HG03378 (cell line): ENCODE data around the gene SNX22.

Source experiments
- ATAC-seq: cut with Tn5 transposase; IDR thresholded peaks from one replicate; pipeline ENCODE4 v1.9.1; 2021; ENCODE audit warnings: mild to moderate bottlenecking, moderate library complexity; ENCODE audit not compliant: unreplicated experiment

SNX22 gene

DNA sequence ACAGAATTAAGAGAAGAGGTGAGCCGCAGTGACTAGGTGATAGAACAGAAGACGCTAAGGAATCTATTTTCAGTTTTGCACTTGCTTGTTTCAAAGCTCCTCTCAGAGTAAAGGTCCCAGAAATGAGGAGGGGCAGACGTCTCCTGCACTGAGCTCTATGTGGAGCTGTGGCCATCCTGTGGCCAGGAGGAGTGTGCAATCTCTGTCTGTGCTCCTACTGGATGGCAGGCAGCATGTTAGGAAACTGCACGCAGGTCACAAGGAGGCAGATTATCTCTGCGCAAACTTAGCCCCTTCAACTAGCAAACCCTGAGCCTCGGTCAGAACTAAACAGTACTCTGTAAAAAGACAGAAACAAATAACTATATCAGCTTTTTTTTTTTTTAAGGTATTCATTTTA lies 42.4 kb downstream of the SNX22 start:
- no peak for ATAC-seq

DNA sequence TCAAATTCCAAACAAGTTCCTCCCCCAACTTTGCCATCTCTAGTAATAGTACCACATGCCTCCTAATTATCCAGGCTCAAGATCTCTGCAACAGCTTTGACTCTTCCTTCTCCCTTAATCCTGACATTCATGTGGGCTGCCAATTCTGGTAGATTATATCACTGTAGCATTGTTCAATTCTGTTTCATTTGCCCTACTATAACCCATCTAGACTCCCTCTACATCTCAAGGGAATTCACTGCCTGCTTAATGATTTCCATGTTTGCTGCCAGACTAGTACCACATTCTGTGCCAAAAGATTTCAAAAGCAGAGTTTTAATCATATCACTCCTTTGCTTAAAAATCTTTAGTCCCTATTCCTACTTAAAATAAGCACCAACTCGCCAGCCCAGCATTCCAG lies 45.9 kb downstream of the SNX22 start:
- ATAC-seq, result no peak

DNA sequence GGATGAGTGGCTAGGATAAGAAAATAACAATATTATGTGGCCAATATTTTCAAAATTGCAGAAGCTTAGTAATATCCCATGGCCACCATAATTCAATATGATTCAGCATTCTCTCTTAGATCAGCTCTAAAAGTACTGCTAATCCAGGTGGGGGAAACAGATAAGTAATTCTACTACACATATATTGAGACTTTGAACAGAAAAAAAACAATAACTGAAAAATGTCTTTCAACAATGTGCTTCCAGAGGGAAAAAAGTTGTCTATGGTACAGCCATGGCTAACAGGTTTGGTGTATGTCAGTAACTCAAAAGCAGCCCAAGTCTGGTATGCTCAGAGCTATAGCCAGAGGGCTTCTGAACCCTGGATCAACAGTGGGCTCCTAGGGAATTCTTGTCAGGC lies 53.7 kb downstream of the SNX22 start:
- ATAC-seq, result no peak
